ENCODE data around the gene SERPINA1. TPM values are rescaled to one million over a fixed set of nuclear protein-coding genes. Genes with fewer than 3 reads are reported as not detected.

The SERPINA1 gene
- total and polyA plus RNA-seq, 2 donors from 2014 or later, result 1,861 to 2,184 TPM

DNA sequence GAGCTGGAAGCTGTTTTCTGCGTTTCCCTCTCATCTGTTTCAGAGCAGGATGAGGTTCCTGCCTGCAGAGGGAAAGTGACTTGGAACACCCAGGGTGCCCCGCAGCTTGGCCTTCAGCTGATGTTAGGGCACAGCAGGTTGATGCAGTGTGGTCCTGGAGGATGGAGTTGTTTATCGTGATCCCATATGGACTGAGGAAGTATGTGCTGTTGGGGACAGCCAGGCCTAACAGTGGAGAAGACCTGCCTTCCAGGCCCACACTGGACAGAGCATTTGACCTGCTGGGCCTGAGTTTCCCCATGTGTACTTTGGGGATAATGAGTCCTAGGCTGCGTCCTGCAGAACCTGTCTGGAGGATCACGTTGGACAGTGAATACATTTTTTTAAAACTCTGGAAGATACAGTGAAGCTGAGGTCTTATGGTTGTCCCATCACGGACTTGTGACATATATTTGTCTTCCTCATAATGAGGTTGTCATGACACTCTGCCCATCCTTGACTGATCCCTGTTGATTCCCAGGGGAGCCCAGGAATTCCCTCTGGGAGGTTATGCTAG, 12.8 kb downstream of the SERPINA1 start:
- intact Hi-C loops (cut with DNase I), result no loop called here

DNA sequence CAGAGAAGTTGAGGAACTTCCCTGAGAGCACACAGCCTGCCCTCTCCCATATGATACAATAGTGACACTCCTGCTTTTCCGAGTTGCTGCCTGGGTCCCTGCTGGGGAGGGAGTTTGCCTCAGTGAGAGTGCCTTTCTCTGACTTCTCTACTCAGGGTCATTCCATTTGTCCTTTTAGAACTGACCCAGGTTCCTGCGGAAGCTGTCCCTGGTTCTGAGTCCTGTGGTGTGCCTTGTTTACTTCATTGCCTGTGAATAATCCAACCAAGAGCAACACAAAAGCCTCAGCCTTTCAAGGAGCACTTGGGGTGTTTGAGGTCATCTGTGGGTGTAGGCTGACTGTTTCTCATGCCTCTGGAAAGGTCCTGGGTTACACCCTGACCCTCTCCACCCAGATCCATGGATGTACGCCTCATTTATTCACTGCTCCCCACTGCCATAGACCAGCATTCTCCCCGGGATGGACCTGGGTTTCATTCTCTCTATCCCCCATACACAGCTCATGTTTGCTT, 13.6 kb downstream of the SERPINA1 start:
- FAIRE-seq, result no peak
- no peak overlapping the region for H3K27ac ChIP-seq (ENCODE audit: low read depth in 2 of 2, low read length in 2 of 2)
- intact Hi-C loops (cut with DNase I), result no loop called here
- H3K9me3 ChIP-seq (ENCODE audit: control insufficient read depth in 2 of 3, insufficient read depth in 1 of 3, low read length in 3 of 3), result no peaks in the 10 kb centered on the region
- H3K9ac ChIP-seq (ENCODE audit: low read length in 3 of 3), result no peak overlapping the region
- TF ChIP-seq, protein P1, sequence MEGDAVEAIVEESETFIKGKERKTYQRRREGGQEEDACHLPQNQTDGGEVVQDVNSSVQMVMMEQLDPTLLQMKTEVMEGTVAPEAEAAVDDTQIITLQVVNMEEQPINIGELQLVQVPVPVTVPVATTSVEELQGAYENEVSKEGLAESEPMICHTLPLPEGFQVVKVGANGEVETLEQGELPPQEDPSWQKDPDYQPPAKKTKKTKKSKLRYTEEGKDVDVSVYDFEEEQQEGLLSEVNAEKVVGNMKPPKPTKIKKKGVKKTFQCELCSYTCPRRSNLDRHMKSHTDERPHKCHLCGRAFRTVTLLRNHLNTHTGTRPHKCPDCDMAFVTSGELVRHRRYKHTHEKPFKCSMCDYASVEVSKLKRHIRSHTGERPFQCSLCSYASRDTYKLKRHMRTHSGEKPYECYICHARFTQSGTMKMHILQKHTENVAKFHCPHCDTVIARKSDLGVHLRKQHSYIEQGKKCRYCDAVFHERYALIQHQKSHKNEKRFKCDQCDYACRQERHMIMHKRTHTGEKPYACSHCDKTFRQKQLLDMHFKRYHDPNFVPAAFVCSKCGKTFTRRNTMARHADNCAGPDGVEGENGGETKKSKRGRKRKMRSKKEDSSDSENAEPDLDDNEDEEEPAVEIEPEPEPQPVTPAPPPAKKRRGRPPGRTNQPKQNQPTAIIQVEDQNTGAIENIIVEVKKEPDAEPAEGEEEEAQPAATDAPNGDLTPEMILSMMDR (IDR thresholded peaks at IDR 0.05; ENCODE audit: borderline replicate concordance, extremely low read depth, insufficient read depth), result no peak
- no peak overlapping the region for H3K4me3 ChIP-seq (ENCODE audit: low read length in 3 of 3)
- no peaks in the 10 kb centered on the region for H3K4me1 ChIP-seq (ENCODE audit: control insufficient read depth in 2 of 3, insufficient read depth in 2 of 3, low read depth in 1 of 3, low read length in 3 of 3)
- peaks cover 0 to 3% (median 0%) of the 10 kb centered on the region in 3 donors for H3K36me3 ChIP-seq (ENCODE audit: control insufficient read depth in 2 of 3, insufficient read depth in 3 of 3, low read length in 3 of 3)
- no peaks in the 10 kb centered on the region for H3K27me3 ChIP-seq (ENCODE audit: control insufficient read depth, insufficient read depth, low read length)
- no peak for DNase-seq

More for the DNA sequence above, 12.8 kb downstream of the SERPINA1 start:
- peaks cover 0 to 11% (median 0%) of the 10 kb centered on the region in 3 donors for H3K36me3 ChIP-seq (ENCODE audit: control insufficient read depth in 2 of 3, insufficient read depth in 3 of 3, low read length in 3 of 3)
- no peak overlapping the region for H3K9ac ChIP-seq (ENCODE audit: low read length in 3 of 3)
- no peaks in the 10 kb centered on the region for H3K4me1 ChIP-seq (ENCODE audit: control insufficient read depth in 2 of 3, insufficient read depth in 2 of 3, low read depth in 1 of 3, low read length in 3 of 3)
- no peaks in the 10 kb centered on the region for H3K9me3 ChIP-seq (ENCODE audit: control insufficient read depth in 2 of 3, insufficient read depth in 1 of 3, low read length in 3 of 3)
- DNase-seq (peak in 1 of 5 donors; percentile 13), FAIRE-seq (no peak)
- no peaks in the 10 kb centered on the region for H3K27me3 ChIP-seq (ENCODE audit: control insufficient read depth, insufficient read depth, low read length)
- no peak overlapping the region for H3K27ac ChIP-seq (ENCODE audit: low read depth in 2 of 2, low read length in 2 of 2)
- TF ChIP-seq, protein P1 (IDR thresholded peaks at IDR 0.05; ENCODE audit: borderline replicate concordance, extremely low read depth, insufficient read depth), result no peak
- H3K4me3 ChIP-seq (ENCODE audit: low read length in 3 of 3), result no peak overlapping the region

DNA sequence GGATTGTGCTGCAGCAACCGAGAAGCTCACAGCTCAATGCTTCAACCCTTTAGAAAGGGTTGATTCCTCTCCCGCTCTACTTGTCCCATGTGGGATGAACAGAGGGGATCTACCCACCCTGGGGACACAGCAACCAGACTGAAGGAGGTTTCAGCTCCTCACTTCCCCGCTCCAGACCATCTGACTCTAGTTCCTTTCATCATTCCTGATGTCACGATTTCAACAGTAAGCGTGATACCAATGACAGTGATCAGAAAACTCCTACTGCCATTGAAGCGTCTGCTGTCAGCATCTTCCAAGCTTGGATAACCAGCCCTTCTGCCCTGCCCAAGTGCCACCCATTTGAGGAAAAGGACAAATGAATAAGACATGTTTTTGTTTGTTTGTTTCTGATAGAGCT, 14.3 kb downstream of the SERPINA1 start:
- Histone ChIP-seq H3K4me1 (ENCODE audit: control insufficient read depth in 2 of 3, insufficient read depth in 2 of 3, low read depth in 1 of 3, low read length in 3 of 3) (no peaks in the 10 kb centered on the region), H3K9me3 (ENCODE audit: control insufficient read depth in 2 of 3, insufficient read depth in 1 of 3, low read length in 3 of 3) (no peaks in the 10 kb centered on the region), H3K4me3 (ENCODE audit: low read length in 3 of 3) (no peak overlapping the region), H3K27me3 (ENCODE audit: control insufficient read depth, insufficient read depth, low read length) (no peaks in the 10 kb centered on the region), H3K9ac (ENCODE audit: low read length in 3 of 3) (no peak overlapping the region), H3K36me3 (ENCODE audit: control insufficient read depth in 2 of 3, insufficient read depth in 3 of 3, low read length in 3 of 3) (no peaks in the 10 kb centered on the region), H3K27ac (ENCODE audit: low read depth in 2 of 2, low read length in 2 of 2) (no peak overlapping the region)
- intact Hi-C loops (cut with DNase I), result no loop called here
- TF ChIP-seq, protein P1 (IDR thresholded peaks at IDR 0.05; ENCODE audit: borderline replicate concordance, extremely low read depth, insufficient read depth), result no peak
- FAIRE-seq (no peak), DNase-seq (peak in 1 of 5 donors; percentile 13)
